OCI-M2 (cell line): ENCODE data around the gene HMGA1.

ENCODE experiments used
- DNase-seq: peaks from one replicate; lab custom pipeline; 2025; ENCODE audit not compliant: unreplicated experiment; lab: John Stamatoyannopoulos, UW

HMGA1 gene

GRCh38 chr6:34236443-34237315 is at the start of gene HMGA1:
TSS of gene HMGA1 (plus strand) at chr6:34236873. CDS start at chr6:34240781, 3,908 bp downstream.
- no peak for DNase-seq

- DNase-seq, result no peak
Observed at GRCh38 chr6:34189806-34190503, 46.7 kb upstream of the HMGA1 start.

GRCh38 chr6:34190504-34191122 is 46.1 kb upstream of the HMGA1 start:
- no peak for DNase-seq

GRCh38 chr6:34194772-34195171 is 41.9 kb upstream of the HMGA1 start:
- no peak for DNase-seq

- no peak for DNase-seq
Observed at GRCh38 chr6:34195726-34196115, 41.0 kb upstream of the HMGA1 start.

GRCh38 chr6:34196116-34196832 is 40.4 kb upstream of the HMGA1 start:
- DNase-seq, result no peak

- no peak for DNase-seq
Observed at GRCh38 chr6:34196833-34197195, 39.9 kb upstream of the HMGA1 start.

GRCh38 chr6:34200340-34200971 is 36.2 kb upstream of the HMGA1 start:
- DNase-seq, result no peak

GRCh38 chr6:34201455-34202107 is 35.1 kb upstream of the HMGA1 start:
- no peak for DNase-seq

- DNase-seq, result no peak
Observed at GRCh38 chr6:34202329-34203201, 34.1 kb upstream of the HMGA1 start.

GRCh38 chr6:34204693-34205092 is 32.0 kb upstream of the HMGA1 start:
- DNase-seq, result no peak

GRCh38 chr6:34205466-34205865 is 31.2 kb upstream of the HMGA1 start:
- DNase-seq, result no peak

- DNase-seq, result no peak
Observed at GRCh38 chr6:34205916-34206315, 30.8 kb upstream of the HMGA1 start.

- DNase-seq, result no peak
Observed at GRCh38 chr6:34206726-34207125, 29.9 kb upstream of the HMGA1 start.

- DNase-seq, result no peak
Observed at GRCh38 chr6:34207695-34208443, 28.8 kb upstream of the HMGA1 start.

- DNase-seq, result no peak
Observed at GRCh38 chr6:34213772-34214171, 22.9 kb upstream of the HMGA1 start.

GRCh38 chr6:34218691-34219090 is 18.0 kb upstream of the HMGA1 start:
- no peak for DNase-seq

- DNase-seq, result no peak
Observed at GRCh38 chr6:34223381-34223955, 13.2 kb upstream of the HMGA1 start.
